NCI-H2196 treated with DMSO at 0.1 percent for 48 hours (cell line): ENCODE results near the gene STARD13.
"Not testable (repeated sequence)": the region's sequence is repeated elsewhere in the genome, so short reads cannot be mapped to it uniquely, and the experiment has no call there.

Source experiments
- DNase-seq: peaks from one replicate; lab custom pipeline; 2025; ENCODE audit not compliant: unreplicated experiment; lab: John Stamatoyannopoulos, UW

Gene STARD13

DNA sequence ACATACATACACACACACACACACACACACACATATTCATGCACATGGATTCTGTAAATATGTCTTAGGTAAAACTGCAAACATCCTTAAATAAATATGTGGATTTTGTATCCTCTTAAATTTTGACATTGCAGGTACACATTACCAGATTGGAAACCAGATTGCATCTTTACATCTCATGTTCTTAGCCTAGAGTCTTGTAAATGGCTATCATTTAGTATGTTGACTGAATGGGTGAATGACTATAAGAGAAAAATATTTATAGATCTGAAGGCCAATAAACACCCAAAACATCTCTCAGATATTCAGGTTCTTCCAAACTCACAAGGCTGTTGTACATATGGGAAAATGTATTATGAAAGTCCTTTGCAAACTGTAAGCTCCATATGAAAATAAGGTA, 104.3 kb downstream of the STARD13 start:
- no peak for DNase-seq

DNA sequence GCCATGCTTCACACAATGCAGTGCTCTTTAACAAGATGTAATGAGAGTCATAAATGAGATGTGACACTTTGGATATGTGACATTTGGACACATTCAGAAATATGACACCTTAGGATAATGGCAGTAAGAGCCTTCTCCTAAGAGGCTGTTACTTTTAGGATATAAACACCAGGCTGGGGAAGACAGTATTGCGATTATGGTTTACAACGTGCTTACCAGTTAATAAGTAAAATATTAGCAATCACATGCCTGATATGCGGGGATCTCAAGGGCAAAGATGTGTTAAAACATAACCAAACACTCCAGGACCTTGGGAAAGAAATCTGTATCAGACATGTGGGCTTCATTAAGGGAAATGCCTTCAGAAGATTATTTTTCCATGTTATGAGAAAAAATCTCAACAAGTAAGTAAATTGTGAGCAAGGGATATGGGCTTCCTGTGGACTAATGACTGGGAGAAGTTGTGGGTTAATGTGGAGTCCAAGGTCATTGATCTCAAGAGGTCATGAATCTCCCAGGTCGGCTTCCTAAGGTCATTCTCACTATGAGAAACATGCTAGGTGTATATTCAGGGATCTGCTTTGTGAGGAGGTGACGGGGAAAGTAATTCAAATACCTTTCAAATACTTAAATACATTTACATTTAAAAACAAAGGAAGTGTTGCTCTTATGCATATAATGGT, 105.3 kb downstream of the STARD13 start:
- DNase-seq = no peak

DNA sequence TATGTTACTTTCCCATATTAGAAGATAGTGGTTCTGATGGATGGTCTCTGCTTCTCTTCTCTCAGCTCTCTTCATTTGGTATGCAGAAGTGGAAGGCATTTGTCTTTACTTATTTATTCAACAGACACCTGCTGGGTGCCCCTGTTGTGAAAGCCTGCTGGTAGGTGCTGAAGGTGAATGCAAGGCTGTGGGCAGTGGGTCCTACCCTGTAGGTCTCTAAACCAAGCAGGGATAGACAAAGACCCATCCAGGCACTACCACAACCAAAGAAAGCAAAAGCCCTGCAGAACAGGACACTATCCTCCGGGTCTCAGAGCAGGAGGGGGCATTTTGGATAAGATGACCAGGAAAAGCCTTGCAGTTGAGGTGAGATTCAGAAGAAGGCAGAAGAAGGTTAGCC, 106.1 kb downstream of the STARD13 start:
- no peak for DNase-seq

DNA sequence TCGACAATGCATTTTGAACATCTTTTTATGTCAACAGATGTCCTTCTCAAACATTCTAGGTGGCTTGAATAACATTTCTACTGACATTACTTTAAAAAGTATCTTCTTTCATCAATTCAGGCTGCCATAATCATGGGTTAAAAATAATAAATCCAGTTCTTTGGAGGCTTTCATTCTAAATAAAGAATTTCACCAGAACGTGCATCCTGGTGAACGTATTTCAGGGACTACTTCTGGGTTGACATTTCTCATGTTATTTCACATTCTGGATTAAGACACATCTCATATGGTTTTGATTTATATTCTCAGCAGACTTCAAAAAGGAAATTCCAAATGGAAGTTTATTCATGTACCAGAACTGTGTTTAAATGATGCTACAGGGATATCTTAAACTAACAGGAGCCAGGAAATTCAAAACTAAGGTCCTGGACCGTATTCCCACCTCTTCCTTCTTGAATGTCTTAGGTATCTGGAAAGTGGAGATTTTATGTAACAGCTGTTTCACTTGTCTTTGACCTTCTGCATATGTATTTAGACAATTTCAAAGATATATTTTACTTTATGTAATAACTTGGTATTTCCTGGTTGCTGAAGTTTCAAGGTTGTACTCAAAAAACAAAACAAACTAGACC, 107.2 kb downstream of the STARD13 start:
- no peak for DNase-seq

DNA sequence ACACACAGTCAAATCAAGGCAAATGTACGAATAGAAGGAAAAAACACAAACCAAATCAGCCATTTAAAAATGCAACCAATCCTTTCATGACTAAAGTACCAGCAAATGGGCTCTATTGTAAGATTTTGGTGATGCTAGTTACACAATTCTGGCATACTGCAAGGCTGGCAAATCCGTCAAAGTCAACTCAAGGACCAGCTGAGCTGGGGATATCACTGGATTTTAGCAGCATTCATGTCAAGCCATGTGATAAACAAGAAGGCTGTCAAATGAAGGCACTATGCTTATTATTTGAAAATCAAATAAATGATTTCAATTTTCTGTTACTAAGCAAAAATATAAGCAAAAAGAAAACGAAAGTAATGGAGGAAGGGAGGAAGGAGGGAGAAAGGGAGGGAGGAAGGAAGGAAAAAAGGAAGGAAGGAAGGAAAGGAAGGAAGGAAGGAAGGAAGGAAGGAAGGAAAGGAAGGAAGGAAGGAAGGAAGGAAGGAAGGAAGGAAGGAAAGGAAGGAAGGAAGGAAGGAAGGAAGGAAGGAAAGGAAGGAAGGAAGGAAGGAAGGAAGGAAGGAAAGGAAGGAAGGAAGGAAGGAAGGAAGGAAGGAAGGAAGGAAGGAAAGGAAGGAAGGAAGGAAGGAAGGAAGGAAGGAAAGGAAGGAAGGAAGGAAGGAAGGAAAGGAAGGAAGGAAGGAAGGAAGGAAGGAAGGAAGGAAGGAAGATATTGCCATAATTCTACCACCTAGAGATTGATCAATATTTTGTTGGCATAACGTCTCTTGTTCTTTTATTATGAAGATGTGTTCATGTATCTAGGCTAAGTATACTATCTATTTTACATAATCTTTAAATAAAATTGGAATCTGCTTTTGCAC, 108.0 kb downstream of the STARD13 start:
- DNase-seq = not testable (repeated sequence)

DNA sequence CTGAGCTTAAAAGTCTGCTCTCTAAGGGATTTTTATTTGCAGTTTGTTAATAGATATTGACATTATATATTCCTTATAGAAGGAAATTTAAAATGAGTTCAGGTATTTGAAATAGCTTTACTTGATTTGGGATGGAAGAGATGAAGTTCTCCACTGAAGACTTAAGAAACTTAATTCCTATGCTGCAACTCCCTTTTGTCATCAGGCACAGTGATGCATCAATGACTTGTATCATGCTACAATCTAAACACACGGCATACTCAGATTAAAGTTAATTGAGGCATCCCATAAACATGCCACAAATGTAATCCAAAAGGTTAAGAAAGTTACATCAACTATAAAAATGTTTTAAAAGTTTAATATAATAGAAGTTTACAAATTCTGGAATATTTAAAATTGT, 109.0 kb downstream of the STARD13 start:
- DNase-seq = no peak

DNA sequence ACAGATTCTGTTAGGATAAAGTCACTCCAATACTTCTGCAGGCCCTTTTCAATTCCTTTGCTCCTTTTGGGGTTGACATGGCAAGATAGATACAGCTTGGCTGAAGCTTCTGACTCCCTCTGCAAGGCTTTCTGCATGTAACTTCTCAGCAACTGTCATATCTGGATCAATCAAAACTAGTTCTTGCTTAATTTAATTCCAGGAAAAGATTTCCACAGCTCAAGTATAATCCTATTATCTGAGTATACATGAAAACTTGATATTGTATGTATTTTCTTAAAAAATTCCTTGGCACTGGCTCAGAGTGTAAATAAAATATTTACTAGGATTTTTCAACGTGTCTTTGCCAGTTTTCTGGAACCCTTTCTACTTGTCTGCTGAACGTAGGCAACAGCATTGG, 109.6 kb downstream of the STARD13 start:
- DNase-seq = no peak

DNA sequence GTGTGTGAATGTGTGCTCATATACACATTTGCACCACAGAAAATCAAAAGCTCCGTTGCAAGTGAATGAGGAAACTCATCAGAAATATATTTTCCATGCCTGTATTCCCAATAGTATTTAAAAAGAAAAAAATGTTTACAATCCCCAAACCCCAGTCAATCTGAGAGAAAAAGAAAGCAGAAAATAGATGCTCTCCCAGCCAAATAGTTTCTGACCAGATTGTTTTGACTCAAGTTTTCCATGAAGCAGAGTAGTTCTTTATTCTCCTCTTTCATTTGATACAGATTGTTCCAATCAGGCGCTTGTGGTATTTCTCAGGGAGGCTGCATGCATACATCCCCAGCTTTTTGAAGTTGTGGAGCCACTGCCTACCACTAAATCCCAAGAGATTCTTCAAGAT, 110.6 kb downstream of the STARD13 start:
- DNase-seq = no peak

DNA sequence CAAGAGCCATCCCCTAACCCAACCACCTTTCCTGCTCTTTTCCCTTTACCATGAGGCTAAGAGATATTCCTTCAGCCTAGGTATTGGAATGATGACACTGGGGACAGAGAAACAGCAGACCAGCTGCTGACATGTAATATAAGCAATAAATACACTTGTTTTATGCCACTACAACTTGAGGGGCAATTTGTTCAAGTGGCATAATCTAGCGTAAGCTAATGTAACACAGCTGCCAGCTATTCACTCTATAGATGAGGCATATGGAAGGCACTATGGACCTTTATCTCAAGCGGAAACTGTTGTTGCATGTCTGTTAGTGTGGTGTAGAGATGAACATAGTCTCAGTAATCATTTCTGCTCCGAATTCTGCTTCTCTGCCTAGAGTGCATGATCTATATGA, 111.1 kb downstream of the STARD13 start:
- no peak for DNase-seq

DNA sequence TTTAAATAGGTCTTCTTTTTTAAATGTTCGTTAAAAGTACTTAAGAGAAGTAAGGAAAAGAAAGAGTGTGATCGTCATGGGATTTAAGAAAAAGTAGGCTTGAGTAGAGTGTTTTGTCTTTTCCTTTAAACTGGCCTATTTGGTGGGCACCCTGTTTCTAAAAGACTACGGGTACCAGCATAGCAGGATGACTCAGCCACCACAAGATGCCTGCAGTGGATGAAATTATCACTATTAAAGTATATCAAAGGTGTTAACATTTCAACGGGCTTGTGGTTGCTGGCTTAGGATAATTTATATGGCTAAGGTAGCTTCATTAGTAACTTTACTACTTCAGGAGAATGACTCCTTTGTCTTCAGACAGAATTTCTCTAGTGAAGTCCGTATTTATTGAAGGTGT, 112.6 kb downstream of the STARD13 start:
- no peak for DNase-seq

DNA sequence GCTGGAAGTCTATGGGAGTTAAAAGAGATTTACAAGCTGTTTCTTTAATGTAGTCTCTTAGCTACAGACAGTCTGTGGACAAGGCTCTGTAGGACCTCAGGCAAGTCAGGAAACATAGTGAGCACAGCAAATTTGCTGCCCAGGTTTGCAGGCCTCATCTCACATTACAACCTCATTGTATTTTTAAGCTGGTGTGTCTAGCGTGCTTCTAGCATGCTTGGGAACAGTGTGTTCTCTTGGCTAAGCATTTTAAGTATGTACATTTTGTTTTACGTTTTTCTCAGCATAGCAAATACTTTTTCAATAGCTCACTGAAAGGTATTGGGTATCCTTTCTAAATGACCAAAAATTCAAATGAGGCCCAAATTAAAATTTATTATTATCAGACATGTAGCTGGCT, 113.2 kb downstream of the STARD13 start:
- no peak for DNase-seq

DNA sequence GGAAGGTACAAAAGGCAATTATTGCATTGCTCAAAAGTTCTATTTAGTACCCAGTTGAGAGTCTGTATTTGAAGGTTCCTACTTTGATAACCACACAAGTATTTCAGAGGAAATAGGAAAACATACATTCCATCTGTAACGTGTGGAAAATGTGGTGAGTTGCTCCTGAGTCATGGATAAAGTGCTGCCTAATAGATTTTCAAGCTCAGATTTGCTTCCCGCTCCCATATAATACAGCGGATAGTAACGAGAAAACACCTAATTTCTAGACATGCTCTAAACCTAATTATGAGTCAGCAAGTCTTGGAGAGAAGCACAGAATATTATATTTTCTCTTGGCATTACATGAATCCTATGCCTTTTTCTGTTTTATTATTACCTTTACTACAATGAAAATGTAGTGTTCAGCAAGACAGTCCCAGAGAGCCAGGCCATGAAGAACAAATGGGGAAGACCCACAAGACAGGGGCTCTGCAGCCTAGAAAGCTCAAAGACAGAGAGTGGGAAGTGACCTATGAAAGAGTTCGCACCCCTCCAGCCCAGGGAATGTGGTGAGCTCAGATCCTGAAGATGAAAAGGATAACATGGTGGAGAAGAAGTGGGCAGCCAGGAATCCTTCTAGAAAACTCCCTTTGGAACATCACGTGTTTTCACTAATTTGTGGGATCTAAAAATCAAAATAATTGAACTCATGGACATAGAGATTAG, 116.1 kb downstream of the STARD13 start:
- no peak for DNase-seq

DNA sequence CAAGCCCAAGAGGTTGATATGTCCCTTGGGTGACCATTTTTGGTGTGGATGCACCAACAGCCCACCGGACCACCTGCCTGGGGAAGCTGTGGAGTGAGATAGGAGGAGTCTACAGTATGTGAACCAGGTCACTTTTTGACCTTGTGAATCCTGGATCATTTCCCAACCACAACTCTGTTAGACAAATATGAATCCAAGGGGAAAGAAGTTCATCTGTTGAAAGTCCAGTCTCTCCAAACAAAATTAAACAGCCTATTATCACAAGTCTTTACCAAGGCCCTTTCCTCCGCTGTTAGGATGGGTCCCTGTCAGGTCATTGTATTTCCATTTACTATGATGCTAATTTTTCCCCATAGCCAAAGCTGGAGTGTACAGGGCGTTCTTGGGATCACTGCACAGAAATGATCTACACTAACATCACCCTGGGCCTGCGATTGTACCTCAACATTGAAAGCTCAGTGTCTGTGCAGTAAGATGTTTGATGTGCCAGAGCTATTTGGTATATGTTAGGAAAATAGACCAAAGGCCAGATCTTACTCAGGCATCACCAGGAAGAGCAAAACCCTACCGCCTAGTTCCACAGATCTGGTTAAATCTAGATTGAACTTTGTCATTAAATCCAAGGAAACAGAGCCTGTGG, 117.1 kb downstream of the STARD13 start:
- DNase-seq = no peak

DNA sequence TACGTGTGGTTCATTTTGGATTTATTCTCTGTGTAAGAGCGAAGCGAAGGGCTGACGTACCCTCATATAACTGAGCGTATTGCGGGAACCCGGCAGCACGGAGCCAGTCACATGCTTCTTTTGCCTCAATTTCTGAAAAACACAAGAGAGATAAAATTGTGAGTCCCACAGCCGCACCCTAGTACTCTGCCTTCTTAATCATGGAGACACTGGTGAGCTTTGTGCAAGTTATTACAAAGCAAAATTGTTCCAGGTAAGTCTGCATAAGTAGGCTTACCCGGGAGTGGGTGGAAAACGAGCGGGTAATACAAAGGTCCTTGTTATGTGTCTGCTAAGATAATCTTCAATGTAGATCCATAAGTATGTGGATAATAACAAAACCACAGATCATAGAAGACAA, 118.1 kb downstream of the STARD13 start:
- no peak for DNase-seq

DNA sequence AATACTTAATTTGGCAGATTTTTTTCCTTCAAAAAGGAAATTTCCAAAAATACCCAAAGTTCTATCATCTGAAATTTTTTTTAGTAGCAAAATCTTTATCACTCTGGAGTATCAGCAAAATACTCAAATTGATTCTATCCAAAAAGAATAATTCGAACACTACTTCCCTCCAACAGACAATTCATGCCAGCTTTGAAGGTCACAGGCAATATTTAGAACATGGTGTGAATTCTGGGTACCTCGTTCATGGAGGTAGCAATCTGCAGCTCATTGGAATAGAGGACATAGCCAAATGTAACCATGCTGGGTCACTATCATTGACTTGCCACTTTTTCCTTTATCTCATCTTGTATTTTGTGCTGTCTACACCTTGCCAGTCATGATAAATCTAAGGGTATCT, 119.8 kb downstream of the STARD13 start:
- no peak for DNase-seq

DNA sequence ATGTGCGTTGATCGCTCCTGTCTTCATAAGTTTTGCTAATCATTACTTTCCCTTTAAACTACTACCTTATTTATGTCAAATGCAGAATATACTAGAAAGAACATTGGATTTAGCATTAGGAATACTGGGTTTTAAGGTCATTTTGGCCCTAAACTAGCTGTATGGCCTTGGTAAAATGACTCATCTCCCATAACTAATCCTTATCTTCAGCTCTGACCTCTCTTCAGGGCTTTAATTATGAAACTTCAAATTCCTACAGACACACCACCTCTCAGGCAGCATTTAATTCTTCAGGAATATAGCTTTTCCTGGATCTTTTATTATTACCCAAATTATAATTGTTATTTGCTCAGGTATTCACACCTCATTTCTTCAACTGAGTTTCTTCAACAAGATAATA, 121.2 kb downstream of the STARD13 start:
- DNase-seq = no peak

DNA sequence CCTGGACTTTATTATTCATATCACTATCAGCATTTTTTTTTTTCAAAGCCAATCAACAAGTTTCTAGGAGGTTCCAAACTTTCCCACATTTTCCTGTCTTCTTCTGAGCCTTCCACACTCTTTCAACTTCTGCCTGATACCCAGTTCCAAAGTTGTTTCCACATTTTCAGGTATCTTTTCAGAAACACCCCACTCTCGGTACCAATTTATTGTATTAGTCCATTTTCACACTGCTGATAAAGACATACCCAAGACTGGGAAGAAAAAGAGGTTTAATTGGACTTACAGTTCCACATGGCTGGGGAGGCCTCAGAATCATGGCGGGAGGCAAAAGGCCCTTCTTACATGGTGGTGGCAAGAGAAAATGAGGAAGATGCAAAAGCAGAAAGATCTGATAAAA, 122.8 kb downstream of the STARD13 start:
- DNase-seq = not testable (repeated sequence)

DNA sequence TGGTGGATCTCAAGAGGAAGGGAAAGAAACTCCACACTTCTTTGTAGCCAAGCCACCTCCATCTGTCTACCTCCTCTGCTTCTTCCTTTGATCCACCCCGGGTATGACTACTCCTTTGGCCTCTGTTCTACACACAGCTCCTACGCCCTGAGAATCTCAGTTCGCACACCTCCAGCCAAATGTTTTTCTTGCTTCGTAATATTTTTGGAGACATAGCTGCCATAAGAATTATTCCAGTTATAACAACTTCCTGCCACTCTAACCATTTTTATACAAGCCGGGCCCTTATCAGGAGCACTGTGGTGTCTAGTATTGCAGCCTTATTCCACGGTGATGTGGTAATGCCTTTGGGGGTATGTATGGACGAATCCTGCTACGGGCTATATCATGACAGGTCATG, 126.7 kb downstream of the STARD13 start:
- DNase-seq = no peak

DNA sequence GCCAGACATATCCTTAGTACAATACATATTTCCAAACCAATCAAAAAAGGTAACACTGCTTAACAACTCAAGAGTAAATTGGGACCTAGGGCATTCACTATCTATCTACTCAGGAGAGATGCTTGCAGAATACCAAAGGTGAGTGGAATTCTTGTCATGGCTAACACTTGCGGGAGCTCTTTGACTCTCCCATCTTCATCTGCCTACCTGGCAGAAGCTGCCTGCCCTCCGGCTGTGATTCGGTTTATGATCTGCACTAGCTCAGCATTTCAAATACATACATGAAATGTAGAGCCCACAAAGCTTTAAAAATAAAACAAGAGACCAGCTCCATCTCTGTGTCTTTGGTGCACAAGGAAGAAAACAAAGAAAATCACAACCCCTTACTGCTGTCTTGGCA, 127.3 kb downstream of the STARD13 start:
- DNase-seq = no peak

DNA sequence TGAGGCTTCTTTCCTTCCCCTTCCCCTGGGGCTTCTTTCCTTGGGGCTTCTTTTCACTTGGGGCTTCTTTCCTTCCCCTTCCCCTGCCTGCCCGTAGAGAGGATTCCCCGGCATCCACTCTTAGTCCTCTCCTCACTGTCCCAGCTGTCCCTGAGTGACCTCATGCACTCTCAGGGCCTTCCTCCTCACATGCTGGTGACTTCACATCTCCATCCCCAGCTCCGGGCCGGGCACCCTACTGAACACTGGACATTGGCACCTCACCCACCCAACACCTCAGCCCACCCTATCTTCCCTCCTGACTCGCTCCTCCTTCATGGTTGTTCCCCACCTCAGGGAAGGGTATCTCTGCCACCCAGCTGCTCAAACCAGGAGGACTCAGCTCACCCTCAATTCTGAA, 130.6 kb downstream of the STARD13 start:
- no peak for DNase-seq
